ENCODE results near the gene CD52. TPM values are rescaled to one million over a fixed set of nuclear protein-coding genes. Genes with fewer than 3 reads are reported as not detected.

CD52 gene
- total and polyA plus RNA-seq, 2 of the 4 experiments (the other 2 are of a cell fraction), result 1.6 TPM; not detected in 1

GRCh38 chr1:26284597-26285347, 33.0 kb upstream of the CD52 start (continued):
- TF ChIP-seq BHLHE40 (IDR thresholded peaks at IDR 0.05; ENCODE audit: low read depth, low read length) (peak; percentile 72), MXI1 (IDR thresholded peaks at IDR 0.05; ENCODE audit: borderline replicate concordance, low read depth, low read length) (no peak)

DNA sequence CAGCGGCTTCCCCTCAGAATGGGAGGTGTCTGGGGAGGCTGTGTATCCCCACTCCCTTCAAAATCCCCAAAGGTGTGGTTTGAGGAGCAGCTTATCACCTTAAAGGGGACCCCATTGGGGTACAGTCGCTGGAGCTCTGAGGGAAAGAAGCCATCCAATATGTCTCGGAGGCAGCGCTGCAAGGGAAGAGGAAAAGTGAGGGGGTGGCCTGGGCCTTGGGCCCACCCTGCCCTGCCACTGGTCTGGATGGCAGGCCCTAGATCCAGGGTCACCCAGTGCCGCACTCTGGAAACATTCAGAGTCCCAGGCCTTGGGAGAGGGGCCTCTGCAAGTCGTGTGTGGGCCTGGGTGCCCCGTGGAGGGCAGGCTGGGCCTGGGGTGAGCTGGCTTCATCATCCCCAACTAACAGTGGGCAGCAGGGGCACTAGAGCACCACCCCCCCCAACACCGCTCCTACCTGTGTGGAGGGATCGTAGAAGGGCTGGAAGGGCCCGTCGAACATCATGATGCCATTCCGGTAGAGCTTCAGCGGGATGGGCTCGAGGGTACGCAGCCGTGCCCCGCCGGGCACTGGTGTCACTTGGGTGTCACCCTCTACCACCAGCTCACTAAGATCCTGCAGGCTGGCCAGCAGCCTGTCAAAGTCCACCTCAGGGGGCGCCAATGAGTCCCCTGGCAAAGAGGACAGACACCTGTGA, 32.2 kb upstream of the CD52 start:
- Histone ChIP-seq H2AFZ (replicated peaks; ENCODE audit: low read length, poor library complexity) (peak overlapping the region; percentile 88), H3K27me3 (ENCODE audit: control insufficient read depth, insufficient read depth, low read length) (no peaks in the 10 kb centered on the region), H3K9me3 (ENCODE audit: control insufficient read depth, insufficient read depth, low read length) (no peaks in the 10 kb centered on the region), H2AK9ac (replicated peaks; ENCODE audit: low read depth, low read length, poor library complexity) (peak overlapping the region; percentile 98), H4K5ac (ENCODE audit: low read depth, low read length) (peak overlapping the region; percentile 19), H3K18ac (ENCODE audit: low read depth, low read length) (no peak overlapping the region), H3K4me2 (ENCODE audit: low read depth, low read length) (no peak overlapping the region), H3K4ac (ENCODE audit: low read depth, low read length) (peak overlapping the region; percentile 94), H4K91ac (ENCODE audit: insufficient read depth, low read depth, low read length) (peak overlapping the region; percentile 88), H2BK20ac (ENCODE audit: low read depth, low read length) (peak overlapping the region; percentile 79), H4K20me1 (ENCODE audit: insufficient read depth, low read length) (peaks cover 32% of the 10 kb centered on the region), H3K4me3 (ENCODE audit: insufficient read depth, low read depth, low read length) (no peak overlapping the region), H2AK5ac (ENCODE audit: low read depth, low read length) (peak overlapping the region; percentile 94), H3K4me1 (ENCODE audit: control insufficient read depth, insufficient read depth, low read length) (peaks cover 40% of the 10 kb centered on the region), H3K14ac (replicated peaks; ENCODE audit: low read depth, low read length) (0 out of 2 replicates have a peak overlapping the region, but pooled peaks have one; percentile 81), H4K8ac (ENCODE audit: low read depth in 2 of 2, low read length in 2 of 2) (peak overlapping the region in 1 of 2 experiments; percentile 83; a peak in 3 of 4 replicates), H3K56ac (ENCODE audit: extremely low read depth, insufficient read depth, low read length) (no peak overlapping the region), H3K9ac (ENCODE audit: low read depth, low read length) (no peak overlapping the region), H3K79me1 (ENCODE audit: low read depth in 1 of 2, low read length in 2 of 2) (peaks cover 20 to 61% of the 10 kb centered on the region in 2 experiments), H3K23ac (ENCODE audit: low read depth, low read length) (no peak overlapping the region), H3K9me1 (ENCODE audit: insufficient read depth, low read length) (peaks cover 41% of the 10 kb centered on the region), H2BK120ac (ENCODE audit: low read depth, low read length) (peak overlapping the region; percentile 88), H2BK5ac (ENCODE audit: low read depth, low read length, poor library complexity, severe bottlenecking) (peak overlapping the region; percentile 98), H3K36me3 (ENCODE audit: control insufficient read depth, insufficient read depth, low read length) (peaks cover 20% of the 10 kb centered on the region), H3K27ac (ENCODE audit: insufficient read depth, low read length) (peak overlapping the region; percentile 35), H2BK15ac (ENCODE audit: low read depth, low read length) (peak overlapping the region; percentile 21; the same call in 1 of the 3 replicates)
- DNase-seq (no peak), ATAC-seq (ENCODE audit: low read depth) (no peak)
- 88% methylated on average over 8 of the region's 19 CpGs; no CpG with 5 or more reads in 1 of the 2 experiments for WGBS, 2 experiments (ENCODE audit: extremely low coverage in 2 of 2, insufficient read length in 1 of 2)
- dilution Hi-C loops (cut with HindIII; ENCODE audit: low sequenced_read_pairs, unreplicated experiment) (no loop called here), intact Hi-C loops (cut with micrococcal nuclease) (no loop called here), in situ Hi-C loops (cut with MboI; ENCODE audit: low sequenced_read_pairs) (no loop called here)
- TF ChIP-seq POLR2A (IDR thresholded peaks at IDR 0.05; ENCODE audit: low read depth, low read length) (peak; percentile 57), CTCF (conservative IDR thresholded peaks at IDR 0.05; ENCODE audit: low read depth, low read length) (peak; percentile 28), MAFK (IDR thresholded peaks at IDR 0.05; ENCODE audit: low read depth, low read length) (no peak)
- CTCF ChIA-PET, result interaction anchor here (0.6 to 1.5 kb wide), 6 partner anchors 10 to 1462 kb away, joined by 3 to 6 read pairs (median 4); partner anchors contain the start of gene CEP85
- POLR2A ChIA-PET (ENCODE audit: unreplicated experiment), result no interaction called here
- no TSS peak for BruUV-seq (replicated peaks)
